Measurements from ENCODE around the gene SNCB.

DNA sequence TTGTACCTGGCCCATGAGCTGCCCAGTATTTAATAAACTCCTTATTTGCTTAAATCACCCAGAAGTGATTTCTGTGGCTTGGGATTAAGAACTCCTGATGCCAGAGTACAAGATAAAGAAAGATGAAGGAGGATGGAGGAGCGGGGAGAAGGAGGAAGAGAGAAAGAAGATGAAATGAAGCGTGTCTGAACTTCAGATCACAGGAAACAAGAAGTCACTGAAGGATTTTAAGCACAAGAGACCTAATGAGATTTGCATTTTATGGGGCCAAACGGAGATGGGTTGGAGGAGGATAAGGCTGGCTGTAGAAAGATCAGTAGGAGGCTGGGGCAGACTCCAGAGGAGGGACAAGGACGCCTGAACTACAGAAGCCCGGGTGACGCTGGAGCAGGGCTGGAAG lies 3.3 kb upstream of the SNCB start:
- TF ChIP-seq, protein P1, sequence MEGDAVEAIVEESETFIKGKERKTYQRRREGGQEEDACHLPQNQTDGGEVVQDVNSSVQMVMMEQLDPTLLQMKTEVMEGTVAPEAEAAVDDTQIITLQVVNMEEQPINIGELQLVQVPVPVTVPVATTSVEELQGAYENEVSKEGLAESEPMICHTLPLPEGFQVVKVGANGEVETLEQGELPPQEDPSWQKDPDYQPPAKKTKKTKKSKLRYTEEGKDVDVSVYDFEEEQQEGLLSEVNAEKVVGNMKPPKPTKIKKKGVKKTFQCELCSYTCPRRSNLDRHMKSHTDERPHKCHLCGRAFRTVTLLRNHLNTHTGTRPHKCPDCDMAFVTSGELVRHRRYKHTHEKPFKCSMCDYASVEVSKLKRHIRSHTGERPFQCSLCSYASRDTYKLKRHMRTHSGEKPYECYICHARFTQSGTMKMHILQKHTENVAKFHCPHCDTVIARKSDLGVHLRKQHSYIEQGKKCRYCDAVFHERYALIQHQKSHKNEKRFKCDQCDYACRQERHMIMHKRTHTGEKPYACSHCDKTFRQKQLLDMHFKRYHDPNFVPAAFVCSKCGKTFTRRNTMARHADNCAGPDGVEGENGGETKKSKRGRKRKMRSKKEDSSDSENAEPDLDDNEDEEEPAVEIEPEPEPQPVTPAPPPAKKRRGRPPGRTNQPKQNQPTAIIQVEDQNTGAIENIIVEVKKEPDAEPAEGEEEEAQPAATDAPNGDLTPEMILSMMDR (IDR thresholded peaks at IDR 0.05): no peak
- TF ChIP-seq POLR2A (IDR thresholded peaks at IDR 0.05) (no peak), EP300 (IDR thresholded peaks at IDR 0.05) (no peak)

Data from ovary (tissue), 3 donors.